OCI-LY1 (cell line): Measurements from ENCODE around the gene ABLIM1.

Source experiments
- CTCF ChIP-seq: fragments of 200-600 bp; sonication (generic), shearing (Covaris generic); IDR thresholded peaks from 2 replicates; pipeline ENCODE4 v1.5.1; 2017; ENCODE audit warnings: mild to moderate bottlenecking, antibody characterized with exemption, low read length, moderate library complexity, mixed read lengths
- EZH2 ChIP-seq: fragments of 200-600 bp; sonication (generic), shearing (Covaris generic); IDR thresholded peaks from 2 replicates; pipeline ENCODE4 v1.8.0; 2017; ENCODE audit warnings: borderline replicate concordance, mixed run types, mild to moderate bottlenecking, antibody characterized with exemption, low read length, moderate library complexity, mixed read lengths

GRCh38 chr10:114543456-114543855 is 114.6 kb downstream of the ABLIM1 start:
- TF ChIP-seq EZH2: no peak
- TF ChIP-seq CTCF: no peak
